ENCODE measurements around the gene BLID. TPM values are rescaled to one million over a fixed set of nuclear protein-coding genes. Genes with fewer than 3 reads are reported as not detected.

Gene BLID
- total RNA-seq, 1 experiment from 2014 or later, result 2.0 TPM

GRCh38 chr11:122108192-122108799, 7.7 kb downstream of the BLID start:
- intact Hi-C loops (cut with micrococcal nuclease; ENCODE audit: unreplicated experiment), result loop anchor here (2.0 kb wide), 1 partner anchor 95 kb away; no protein-coding TSS in a partner anchor
- ChIA-PET CTCF (interaction anchor here (0.6 to 1.2 kb wide), 5 partner anchors 27 to 107 kb away, joined by 3 to 4 read pairs (median 3); no protein-coding TSS in a partner anchor), POLR2A (ENCODE audit: unreplicated experiment) (interaction anchor here (0.6 kb wide), 1 partner anchor 317 kb away, joined by 5 read pairs; no protein-coding TSS in a partner anchor)
- Histone ChIP-seq H3K27me3 (ENCODE audit: insufficient read depth, low read depth) (no peaks in the 10 kb centered on the region), H3K4me1 (replicated peaks; ENCODE audit: insufficient read depth) (no peaks in the 10 kb centered on the region), H3K4me3 (no peak overlapping the region), H3F3A (ENCODE audit: insufficient read depth, low read depth) (0 out of 2 replicates have a peak, but pooled peaks cover 3% of the 10 kb centered on the region), H2AFZ (no peak overlapping the region), H3K9me3 (ENCODE audit: insufficient read depth, low read depth) (no peaks in the 10 kb centered on the region), H3K79me2 (ENCODE audit: low read depth) (no peaks in the 10 kb centered on the region), H3K9me2 (ENCODE audit: insufficient read depth) (no peaks in the 10 kb centered on the region), H4K20me1 (ENCODE audit: insufficient read depth) (no peaks in the 10 kb centered on the region), H3K4me2 (no peak overlapping the region), H3K27ac (no peak overlapping the region), H3K36me3 (ENCODE audit: low read depth) (0 out of 2 replicates have a peak, but pooled peaks cover 16% of the 10 kb centered on the region)
- no peak for DNase-seq
- no TSS peak for BruUV-seq (replicated peaks)
- peak; percentile 76 for TF ChIP-seq CTCF (conservative IDR thresholded peaks at IDR 0.05)
- TF ChIP-seq EZH2 (IDR thresholded peaks at IDR 0.05; ENCODE audit: low read depth), result no peak

GRCh38 chr11:122107566-122107965, 8.4 kb downstream of the BLID start:
- POLR2A ChIA-PET (ENCODE audit: unreplicated experiment), result no interaction called here
- no peaks in the 10 kb centered on the region for H3K4me1 ChIP-seq (replicated peaks; ENCODE audit: insufficient read depth)
- BruUV-seq (replicated peaks), result no TSS peak

GRCh38 chr11:122107045-122107444, 9.0 kb downstream of the BLID start:
- H3K4me1 ChIP-seq (replicated peaks; ENCODE audit: insufficient read depth), result no peaks in the 10 kb centered on the region
- H3K36me3 ChIP-seq (ENCODE audit: low read depth), result 0 out of 2 replicates have a peak, but pooled peaks cover 10% of the 10 kb centered on the region
- POLR2A ChIA-PET (ENCODE audit: unreplicated experiment), result no interaction called here
- H2AFZ ChIP-seq, result no peak overlapping the region
- 0 out of 2 replicates have a peak, but pooled peaks cover 3% of the 10 kb centered on the region for H3F3A ChIP-seq (ENCODE audit: insufficient read depth, low read depth)
- no peaks in the 10 kb centered on the region for H3K79me2 ChIP-seq (ENCODE audit: low read depth)
- no peak overlapping the region for H3K4me2 ChIP-seq
- no peak overlapping the region for H3K27ac ChIP-seq
- TF ChIP-seq CTCF (conservative IDR thresholded peaks at IDR 0.05) (no peak), EZH2 (IDR thresholded peaks at IDR 0.05; ENCODE audit: low read depth) (no peak)
- BruUV-seq (replicated peaks), result no TSS peak
- intact Hi-C loops (cut with micrococcal nuclease; ENCODE audit: unreplicated experiment), result no loop called here
- no peaks in the 10 kb centered on the region for H3K27me3 ChIP-seq (ENCODE audit: insufficient read depth, low read depth)
- H3K9me2 ChIP-seq (ENCODE audit: insufficient read depth), result no peaks in the 10 kb centered on the region
- CTCF ChIA-PET, result no interaction called here
- DNase-seq, result no peak
- H3K4me3 ChIP-seq, result no peak overlapping the region
- no peaks in the 10 kb centered on the region for H4K20me1 ChIP-seq (ENCODE audit: insufficient read depth)
- no peaks in the 10 kb centered on the region for H3K9me3 ChIP-seq (ENCODE audit: insufficient read depth, low read depth)

More at GRCh38 chr11:122107566-122107965, 8.4 kb downstream of the BLID start:
- no peaks in the 10 kb centered on the region for H3K27me3 ChIP-seq (ENCODE audit: insufficient read depth, low read depth)
- no peaks in the 10 kb centered on the region for H3K79me2 ChIP-seq (ENCODE audit: low read depth)
- H4K20me1 ChIP-seq (ENCODE audit: insufficient read depth), result no peaks in the 10 kb centered on the region
- 0 out of 2 replicates have a peak, but pooled peaks cover 10% of the 10 kb centered on the region for H3K36me3 ChIP-seq (ENCODE audit: low read depth)
- CTCF ChIA-PET, result interaction anchor here (0.8 to 1.2 kb wide), 2 partner anchors 96 to 108 kb away, joined by 3 read pairs; no protein-coding TSS in a partner anchor
- 0 out of 2 replicates have a peak, but pooled peaks cover 3% of the 10 kb centered on the region for H3F3A ChIP-seq (ENCODE audit: insufficient read depth, low read depth)
- no peak for TF ChIP-seq EZH2 (IDR thresholded peaks at IDR 0.05; ENCODE audit: low read depth)
- TF ChIP-seq CTCF (conservative IDR thresholded peaks at IDR 0.05), result no peak
- no peak overlapping the region for H3K4me3 ChIP-seq
- no peaks in the 10 kb centered on the region for H3K9me3 ChIP-seq (ENCODE audit: insufficient read depth, low read depth)
- no peak overlapping the region for H2AFZ ChIP-seq
- intact Hi-C loops (cut with micrococcal nuclease; ENCODE audit: unreplicated experiment), result no loop called here
- H3K27ac ChIP-seq, result no peak overlapping the region
- H3K4me2 ChIP-seq, result no peak overlapping the region
- no peaks in the 10 kb centered on the region for H3K9me2 ChIP-seq (ENCODE audit: insufficient read depth)
- no peak for DNase-seq

Data from PC-9 (cell line).